ENCODE results near the gene INSRR. TPM values are rescaled to one million over a fixed set of nuclear protein-coding genes. Genes with fewer than 3 reads are reported as not detected.
A peak's percentile ranks its signal among the peaks of the same experiment; 100 is the strongest.

Gene INSRR
- total RNA-seq, 4 donors from 2014 or later: under 0.01 TPM; not detected in 3

GRCh38 chr1:156897078-156897825 is 38.3 kb upstream of the INSRR start:
- Histone ChIP-seq H3K36me3 (no peaks in the 10 kb centered on the region), H3K27ac (peak overlapping the region in 3 of 4 donors; percentile 73 to 90 (median 83)), H3K9me3 (no peaks in the 10 kb centered on the region), H3K4me1 (peaks cover 0 to 100% (median 24%) of the 10 kb centered on the region in 3 donors), H3K27me3 (peaks cover 86% of the 10 kb centered on the region), H3K4me3 (peak overlapping the region in 1 of 2 donors; percentile 10)
- no peak for TF ChIP-seq POLR2A (IDR thresholded peaks at IDR 0.05)
- TF ChIP-seq EP300 (IDR thresholded peaks at IDR 0.05): no peak
- no peak for TF ChIP-seq CTCF (IDR thresholded peaks at IDR 0.05)
- TF ChIP-seq POLR2AphosphoS5 (IDR thresholded peaks at IDR 0.05): no peak
- ATAC-seq: no peak
- no CpG with 5 or more reads among the region's 14 CpGs for whole genome bisulfite sequencing, 2 donors (ENCODE audit: low coverage in 1 of 2)

GRCh38 chr1:156896490-156897033 is 37.6 kb upstream of the INSRR start:
- Histone ChIP-seq H3K4me3 (peak overlapping the region in 1 of 2 donors; percentile 8), H3K9me3 (no peaks in the 10 kb centered on the region), H3K27ac (peak overlapping the region in 3 of 4 donors; percentile 83 to 90 (median 86)), H3K27me3 (peaks cover 79% of the 10 kb centered on the region), H3K36me3 (no peaks in the 10 kb centered on the region), H3K4me1 (peaks cover 0 to 98% (median 23%) of the 10 kb centered on the region in 3 donors)
- ATAC-seq: no peak
- no peak for TF ChIP-seq POLR2AphosphoS5 (IDR thresholded peaks at IDR 0.05)
- no peak for TF ChIP-seq CTCF (IDR thresholded peaks at IDR 0.05)
- TF ChIP-seq EP300 (IDR thresholded peaks at IDR 0.05): no peak
- TF ChIP-seq POLR2A (IDR thresholded peaks at IDR 0.05): no peak
- 73 to 75% methylated on average over 5 of the region's 16 CpGs for WGBS, 2 donors (ENCODE audit: low coverage in 1 of 2)

- H3K9me3 ChIP-seq: no peaks in the 10 kb centered on the region
- WGBS, 2 donors (ENCODE audit: low coverage in 1 of 2): 81 to 90% methylated on average over 3 to 6 of the region's 6 CpGs
- peaks cover 73% of the 10 kb centered on the region for H3K27me3 ChIP-seq
- peaks cover 0 to 91% (median 17%) of the 10 kb centered on the region in 3 donors for H3K4me1 ChIP-seq
- peak overlapping the region in 3 of 4 donors; percentile 83 to 90 (median 86) for H3K27ac ChIP-seq
- H3K36me3 ChIP-seq: no peaks in the 10 kb centered on the region
- TF ChIP-seq EP300 (IDR thresholded peaks at IDR 0.05): no peak
- no peak for TF ChIP-seq POLR2AphosphoS5 (IDR thresholded peaks at IDR 0.05)
- TF ChIP-seq POLR2A (IDR thresholded peaks at IDR 0.05): no peak
- TF ChIP-seq CTCF (IDR thresholded peaks at IDR 0.05): no peak
- peak overlapping the region in 1 of 2 donors; percentile 8 for H3K4me3 ChIP-seq
- no peak for ATAC-seq
Measured at GRCh38 chr1:156895927-156896326, 37.0 kb upstream of the INSRR start.

GRCh38 chr1:156895455-156895812 is 36.5 kb upstream of the INSRR start:
- 60% methylated on average over 4 of the region's 4 CpGs; no CpG with 5 or more reads in 1 of the 2 donors for WGBS, 2 donors (ENCODE audit: low coverage in 1 of 2)
- TF ChIP-seq EP300 (IDR thresholded peaks at IDR 0.05) (no peak), CTCF (IDR thresholded peaks at IDR 0.05) (no peak), POLR2AphosphoS5 (IDR thresholded peaks at IDR 0.05) (no peak), POLR2A (IDR thresholded peaks at IDR 0.05) (no peak)
- H3K27ac ChIP-seq: peak overlapping the region; percentile 11 to 90 (median 84)
- H3K36me3 ChIP-seq: no peaks in the 10 kb centered on the region
- H3K27me3 ChIP-seq: peaks cover 68% of the 10 kb centered on the region
- peaks cover 0 to 86% (median 12%) of the 10 kb centered on the region in 3 donors for H3K4me1 ChIP-seq
- H3K4me3 ChIP-seq: peak overlapping the region in 1 of 2 donors; percentile 58
- H3K9me3 ChIP-seq: no peaks in the 10 kb centered on the region
- ATAC-seq: no peak

Measured in gastroesophageal sphincter (tissue), 4 donors.